WERI-Rb-1 (cell line): ENCODE measurements around the gene MYO1H.

Experiments
- DNase-seq: peaks from one replicate; pipeline ENCODE4 v3.0.0-alpha.2; 2020
- H3K27ac ChIP-seq: fragments of 250-450 bp; sonication (Bioruptor Pico); 2 replicates; pipeline ENCODE4 v1.5.1; 2020; ENCODE audit warnings: mild to moderate bottlenecking, moderate library complexity
- H3K27me3 ChIP-seq: fragments of 250-450 bp; sonication (Bioruptor Pico); 2 replicates; pipeline ENCODE4 v1.5.1; 2021; ENCODE audit warnings: mild to moderate bottlenecking, low read depth, moderate library complexity; ENCODE audit not compliant: insufficient read depth, severe bottlenecking
- H3K36me3 ChIP-seq: fragments of 250-450 bp; sonication (Bioruptor Pico); 2 replicates; pipeline ENCODE4 v1.5.1; 2020; ENCODE audit warnings: mild to moderate bottlenecking, moderate library complexity
- H3K4me3 ChIP-seq: 2 replicates; pipeline ENCODE4 v1.5.1; 2011; ENCODE audit warnings: low read depth, mild to moderate bottlenecking, control low read depth, low read length
- H3K9me3 ChIP-seq: fragments of 250-450 bp; sonication (Bioruptor Pico); 2 replicates; pipeline ENCODE4 v1.5.1; 2021; ENCODE audit warnings: mild to moderate bottlenecking, moderate library complexity; ENCODE audit not compliant: severe bottlenecking
- CTCF ChIP-seq: IDR thresholded peaks from 2 replicates; pipeline ENCODE4 v1.5.1; 2011; ENCODE audit warnings: low read depth, mild to moderate bottlenecking, control low read depth, inconsistent platforms, low read length

Gene MYO1H

GRCh38 chr12:109458771-109459208 lies 111.1 kb downstream of the MYO1H start:
- H3K27ac ChIP-seq, result no peak overlapping the region
- no peaks in the 10 kb centered on the region for H3K9me3 ChIP-seq
- TF ChIP-seq CTCF, result no peak
- H3K36me3 ChIP-seq, result peaks cover 48% of the 10 kb centered on the region
- DNase-seq, result no peak
- H3K4me3 ChIP-seq, result no peak overlapping the region
- no peaks in the 10 kb centered on the region for H3K27me3 ChIP-seq

DNA sequence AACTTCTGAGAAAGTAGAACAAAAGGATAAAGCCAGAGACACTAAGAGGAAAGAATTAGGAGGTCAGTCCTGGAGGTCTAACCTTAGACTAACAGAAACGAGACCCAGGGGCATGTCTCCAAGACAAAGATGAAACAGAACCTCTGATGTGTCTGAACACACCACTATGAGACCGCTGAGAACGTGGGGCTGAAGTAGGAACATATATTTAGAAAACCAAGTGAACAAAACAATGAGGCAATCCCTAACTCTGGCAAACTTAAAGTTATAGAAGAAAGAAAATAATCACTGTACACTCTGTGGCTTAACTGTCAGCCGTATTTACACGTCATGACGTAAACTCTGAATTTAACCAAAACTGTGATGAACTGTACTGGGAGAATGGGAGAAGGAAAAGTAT lies 111.5 kb downstream of the MYO1H start:
- Histone ChIP-seq H3K9me3 (no peaks in the 10 kb centered on the region), H3K4me3 (no peak overlapping the region), H3K27ac (no peak overlapping the region), H3K27me3 (no peaks in the 10 kb centered on the region), H3K36me3 (peaks cover 43% of the 10 kb centered on the region)
- no peak for DNase-seq
- no peak for TF ChIP-seq CTCF

GRCh38 chr12:109460538-109460937 lies 112.8 kb downstream of the MYO1H start:
- Histone ChIP-seq H3K4me3 (no peak overlapping the region), H3K27ac (no peak overlapping the region), H3K27me3 (no peaks in the 10 kb centered on the region), H3K9me3 (no peaks in the 10 kb centered on the region), H3K36me3 (peaks cover 41% of the 10 kb centered on the region)
- no peak for TF ChIP-seq CTCF
- DNase-seq, result no peak

GRCh38 chr12:109461049-109461845 lies 113.5 kb downstream of the MYO1H start:
- Histone ChIP-seq H3K36me3 (peaks cover 40% of the 10 kb centered on the region), H3K27ac (no peak overlapping the region), H3K4me3 (no peak overlapping the region), H3K27me3 (no peaks in the 10 kb centered on the region), H3K9me3 (no peaks in the 10 kb centered on the region)
- TF ChIP-seq CTCF, result no peak
- no peak for DNase-seq

- Histone ChIP-seq H3K27ac (no peak overlapping the region), H3K9me3 (no peaks in the 10 kb centered on the region), H3K36me3 (peaks cover 39% of the 10 kb centered on the region), H3K4me3 (no peak overlapping the region), H3K27me3 (no peaks in the 10 kb centered on the region)
- no peak for DNase-seq
- TF ChIP-seq CTCF, result no peak
These were observed 114.4 kb downstream of the MYO1H start for GRCh38 chr12:109461846-109462756.
